ENCODE measurements around the gene SYT1. TPM values are rescaled to one million over a fixed set of nuclear protein-coding genes. Genes with fewer than 3 reads are reported as not detected.

The SYT1 gene
- total RNA-seq, 1 donor from 2014 or later, result 35.5 TPM

GRCh38 chr12:79326222-79326621 is 461.6 kb downstream of the SYT1 start:
- no peaks in the 10 kb centered on the region for H3K9me3 Mint-ChIP-seq
- peaks cover 21% of the 10 kb centered on the region for H3K4me1 Mint-ChIP-seq (ENCODE audit: unreplicated experiment)
- H3K27ac Mint-ChIP-seq, result no peak overlapping the region
- no peaks in the 10 kb centered on the region for H3K27me3 Mint-ChIP-seq
- TF ChIP-seq, protein P1, sequence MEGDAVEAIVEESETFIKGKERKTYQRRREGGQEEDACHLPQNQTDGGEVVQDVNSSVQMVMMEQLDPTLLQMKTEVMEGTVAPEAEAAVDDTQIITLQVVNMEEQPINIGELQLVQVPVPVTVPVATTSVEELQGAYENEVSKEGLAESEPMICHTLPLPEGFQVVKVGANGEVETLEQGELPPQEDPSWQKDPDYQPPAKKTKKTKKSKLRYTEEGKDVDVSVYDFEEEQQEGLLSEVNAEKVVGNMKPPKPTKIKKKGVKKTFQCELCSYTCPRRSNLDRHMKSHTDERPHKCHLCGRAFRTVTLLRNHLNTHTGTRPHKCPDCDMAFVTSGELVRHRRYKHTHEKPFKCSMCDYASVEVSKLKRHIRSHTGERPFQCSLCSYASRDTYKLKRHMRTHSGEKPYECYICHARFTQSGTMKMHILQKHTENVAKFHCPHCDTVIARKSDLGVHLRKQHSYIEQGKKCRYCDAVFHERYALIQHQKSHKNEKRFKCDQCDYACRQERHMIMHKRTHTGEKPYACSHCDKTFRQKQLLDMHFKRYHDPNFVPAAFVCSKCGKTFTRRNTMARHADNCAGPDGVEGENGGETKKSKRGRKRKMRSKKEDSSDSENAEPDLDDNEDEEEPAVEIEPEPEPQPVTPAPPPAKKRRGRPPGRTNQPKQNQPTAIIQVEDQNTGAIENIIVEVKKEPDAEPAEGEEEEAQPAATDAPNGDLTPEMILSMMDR (conservative IDR thresholded peaks at IDR 0.05), result no peak
- DNase-seq (ENCODE audit: extremely low spot score, unreplicated experiment), result no peak
- peaks cover 6% of the 10 kb centered on the region for H3K36me3 Mint-ChIP-seq
- H3K4me3 Mint-ChIP-seq, result no peak overlapping the region

DNA sequence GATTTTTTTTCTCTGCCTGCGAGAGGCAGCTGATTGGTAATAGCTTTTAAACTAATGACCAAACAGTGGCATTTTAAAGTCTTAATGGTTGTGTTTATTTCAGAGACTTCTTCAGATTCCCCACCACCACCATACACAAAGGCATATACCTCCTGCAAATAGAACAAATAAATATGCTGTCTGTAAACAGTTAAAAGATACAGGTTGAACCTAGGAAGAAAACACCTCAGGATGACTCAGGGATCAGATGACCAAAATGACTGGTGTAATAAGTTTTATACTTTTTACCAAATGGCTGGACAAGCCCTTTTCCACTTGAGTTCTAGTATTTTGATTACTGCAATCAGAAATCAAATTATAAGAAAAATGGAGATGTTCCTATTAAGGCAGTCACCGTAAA is 462.1 kb downstream of the SYT1 start:
- Mint-ChIP-seq H3K36me3 (peaks cover 6% of the 10 kb centered on the region), H3K4me3 (no peak overlapping the region), H3K4me1 (ENCODE audit: unreplicated experiment) (peaks cover 21% of the 10 kb centered on the region), H3K27me3 (no peaks in the 10 kb centered on the region), H3K9me3 (no peaks in the 10 kb centered on the region), H3K27ac (no peak overlapping the region)
- no peak for DNase-seq (ENCODE audit: extremely low spot score, unreplicated experiment)
- TF ChIP-seq, protein P1 (conservative IDR thresholded peaks at IDR 0.05), result no peak

GRCh38 chr12:79327465-79327864 is 462.9 kb downstream of the SYT1 start:
- TF ChIP-seq, protein P1 (conservative IDR thresholded peaks at IDR 0.05), result no peak
- peaks cover 19% of the 10 kb centered on the region for H3K4me1 Mint-ChIP-seq (ENCODE audit: unreplicated experiment)
- no peak for DNase-seq (ENCODE audit: extremely low spot score, unreplicated experiment)
- H3K27me3 Mint-ChIP-seq, result no peaks in the 10 kb centered on the region
- no peak overlapping the region for H3K4me3 Mint-ChIP-seq
- H3K36me3 Mint-ChIP-seq, result peaks cover 6% of the 10 kb centered on the region
- no peak overlapping the region for H3K27ac Mint-ChIP-seq
- no peaks in the 10 kb centered on the region for H3K9me3 Mint-ChIP-seq

DNA sequence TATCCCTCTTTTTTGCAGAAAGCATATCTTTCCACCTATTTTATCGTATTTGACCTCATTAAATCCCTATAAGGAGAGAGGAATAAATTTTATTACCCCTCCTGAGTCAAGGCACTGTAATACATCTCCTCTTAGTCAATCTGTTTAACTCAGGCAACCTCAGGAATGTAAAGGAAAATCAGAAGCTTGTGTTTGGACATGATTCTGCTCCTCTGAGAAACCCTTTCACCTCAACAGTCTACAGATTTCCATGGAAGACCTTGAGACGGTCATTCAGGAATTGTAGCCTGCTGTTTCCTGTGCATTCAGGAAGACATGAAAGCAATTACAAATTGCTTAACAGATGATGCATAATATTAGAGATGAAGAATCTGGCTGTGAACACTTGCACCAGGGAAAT is 465.4 kb downstream of the SYT1 start:
- Mint-ChIP-seq H3K4me1 (ENCODE audit: unreplicated experiment) (peaks cover 12% of the 10 kb centered on the region), H3K9me3 (no peaks in the 10 kb centered on the region)

GRCh38 chr12:79331870-79332269 is 467.3 kb downstream of the SYT1 start:
- no peak overlapping the region for H3K4me3 Mint-ChIP-seq
- peaks cover 9% of the 10 kb centered on the region for H3K36me3 Mint-ChIP-seq
- no peaks in the 10 kb centered on the region for H3K9me3 Mint-ChIP-seq
- no peaks in the 10 kb centered on the region for H3K4me1 Mint-ChIP-seq (ENCODE audit: unreplicated experiment)
- no peaks in the 10 kb centered on the region for H3K27me3 Mint-ChIP-seq
- no peak for DNase-seq (ENCODE audit: extremely low spot score, unreplicated experiment)
- TF ChIP-seq, protein P1 (conservative IDR thresholded peaks at IDR 0.05), result no peak
- H3K27ac Mint-ChIP-seq, result no peak overlapping the region

More for the DNA sequence above, 465.4 kb downstream of the SYT1 start:
- Mint-ChIP-seq H3K36me3 (peaks cover 9% of the 10 kb centered on the region), H3K27ac (no peak overlapping the region), H3K4me3 (no peak overlapping the region), H3K27me3 (no peaks in the 10 kb centered on the region)
- DNase-seq (ENCODE audit: extremely low spot score, unreplicated experiment), result no peak
- TF ChIP-seq, protein P1 (conservative IDR thresholded peaks at IDR 0.05), result no peak

DNA sequence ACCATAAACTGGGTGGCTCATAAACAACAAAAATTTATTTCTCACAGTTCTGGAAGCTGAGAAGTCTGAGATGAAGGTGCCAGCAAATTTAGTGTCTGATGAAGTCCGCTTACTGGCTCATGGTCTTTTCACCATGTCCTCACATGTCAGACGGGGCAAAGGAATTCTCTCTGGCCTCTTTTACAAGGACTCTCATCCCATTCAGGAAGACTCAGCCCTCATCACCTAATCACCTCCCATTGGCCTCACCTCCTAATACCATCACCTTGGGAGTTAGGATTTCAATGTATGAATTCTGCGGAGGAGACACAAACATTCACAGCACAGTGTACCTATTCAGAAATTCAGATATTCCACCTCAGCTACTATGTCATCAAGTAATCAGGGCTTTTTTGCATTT is 468.6 kb downstream of the SYT1 start:
- no peaks in the 10 kb centered on the region for H3K9me3 Mint-ChIP-seq
- no peaks in the 10 kb centered on the region for H3K27me3 Mint-ChIP-seq
- TF ChIP-seq, protein P1 (conservative IDR thresholded peaks at IDR 0.05), result no peak
- H3K36me3 Mint-ChIP-seq, result peaks cover 3% of the 10 kb centered on the region
- no peak for DNase-seq (ENCODE audit: extremely low spot score, unreplicated experiment)
- no peaks in the 10 kb centered on the region for H3K4me1 Mint-ChIP-seq (ENCODE audit: unreplicated experiment)
- H3K27ac Mint-ChIP-seq, result no peak overlapping the region
- no peak overlapping the region for H3K4me3 Mint-ChIP-seq

Measured in type B pancreatic cell (in vitro differentiated cells).